B cell (primary cell): Measurements from ENCODE around the gene NRF1. TPM values are rescaled to one million over a fixed set of nuclear protein-coding genes. Genes with fewer than 3 reads are reported as not detected.
A peak's percentile ranks its signal among the peaks of the same experiment; 100 is the strongest.

Source experiments
- ATAC-seq: fragments of 200-7000 bp; cut with Tn5 transposase; one replicate; pipeline ENCODE4 v1.10.0; 2021; ENCODE audit warnings: low read depth, mild to moderate bottlenecking, moderate number of reproducible peaks, moderate library complexity
- CTCF ChIA-PET: fragments of 350-600 bp; sonication (Branson Sonifier 250); formaldehyde crosslinking; loops from one replicate; lab custom pipeline; 2021; ENCODE audit warnings: antibody characterized with exemption, inconsistent platforms; lab: Charles Lee
- POLR2A ChIA-PET: fragments of 350-600 bp; sonication (Branson Sonifier 250); formaldehyde crosslinking; loops from one replicate; lab custom pipeline; 2021; ENCODE audit warnings: antibody characterized with exemption; lab: Charles Lee
- DNase-seq: peaks from one replicate; pipeline ENCODE4 v3.0.0; 2013
- H2AFZ ChIP-seq: 2 replicates; pipeline ENCODE4 v1.6.1; 2012; ENCODE audit warnings: mild to moderate bottlenecking, low read depth, low read length; ENCODE audit not compliant: insufficient read depth, poor library complexity, severe bottlenecking
- H3K27ac ChIP-seq, 2 donors: 1 replicate in 1 of 2; 2 replicates in 1 of 2; pipeline ENCODE4 v1.5.1; 2012 to 2013; ENCODE audit warnings: low read length in 2 of 2, mild to moderate bottlenecking in 2 of 2, moderate library complexity in 1 of 2
- H3K27me3 ChIP-seq, 4 experiments: fragments of 200-600 bp in 1 of 4; sonication (generic) in 1 of 4; replicated peaks in 1 of 4; 1 replicate in 2 of 4; 2 replicates in 2 of 4; pipeline versions ENCODE4 v1.6.1 to v1.7.0; 2013 to 2016; ENCODE audit warnings: low read length in 3 of 4, mild to moderate bottlenecking in 2 of 4, mixed read lengths in 1 of 4, moderate library complexity in 1 of 4; ENCODE audit not compliant: insufficient read depth in 4 of 4, control insufficient read depth in 3 of 4; ENCODE audit errors: control extremely low read depth in 1 of 4
- H3K36me3 ChIP-seq, 2 experiments: replicated peaks in 1 of 2; 1 replicate in 1 of 2; 2 replicates in 1 of 2; pipeline versions ENCODE4 v1.6.1 to v1.7.1; 2013; ENCODE audit warnings: low read length in 1 of 2; ENCODE audit not compliant: insufficient read depth in 2 of 2, control insufficient read depth in 1 of 2; ENCODE audit errors: control extremely low read depth in 1 of 2, extremely low read depth in 1 of 2
- H3K4me1 ChIP-seq, 2 donors: fragments of 200-600 bp in 1 of 2; sonication (generic) in 1 of 2; 1 replicate in 1 of 2; 2 replicates in 1 of 2; pipeline versions ENCODE4 v1.5.1 to v1.6.1; 2013 to 2017; ENCODE audit warnings: low read length in 2 of 2; ENCODE audit not compliant: control insufficient read depth in 2 of 2, insufficient read depth in 2 of 2
- H3K4me2 ChIP-seq: replicated peaks from 2 replicates; pipeline ENCODE3; 2012; ENCODE audit warnings: mild to moderate bottlenecking, low read depth, low read length; ENCODE audit not compliant: poor library complexity, severe bottlenecking
- H3K4me3 ChIP-seq, 5 experiments: fragments of 200-600 bp in 1 of 5; sonication (generic) in 1 of 5; 1 replicate in 3 of 5; 2 replicates in 2 of 5; pipeline versions ENCODE4 v1.5.1 to v1.7.0; 2011 to 2016; ENCODE audit warnings: low read length in 4 of 5, mild to moderate bottlenecking in 4 of 5, low read depth in 2 of 5, control low read depth in 1 of 5, moderate library complexity in 1 of 5; ENCODE audit not compliant: insufficient read depth in 1 of 5; ENCODE audit errors: control extremely low read depth in 1 of 5, extremely low read depth in 1 of 5
- H3K79me2 ChIP-seq: fragments of 200-600 bp; sonication (generic); one replicate; pipeline ENCODE4 v1.6.0; 2016; ENCODE audit warnings: low read length; ENCODE audit not compliant: control insufficient read depth, insufficient read depth
- H3K9ac ChIP-seq: fragments of 200-600 bp; sonication (generic); 2 replicates; pipeline ENCODE4 v1.6.1; 2017; ENCODE audit warnings: mild to moderate bottlenecking, low read length, moderate library complexity
- H3K9me3 ChIP-seq, 3 donors: one replicate each; pipeline versions ENCODE4 v1.6.1 to v1.7.1; 2013; ENCODE audit warnings: low read length in 2 of 3; ENCODE audit not compliant: control insufficient read depth in 2 of 3, insufficient read depth in 1 of 3; ENCODE audit errors: control extremely low read depth in 1 of 3
- H4K20me1 ChIP-seq: 2 replicates; pipeline ENCODE4 v1.6.0; 2012; ENCODE audit warnings: mild to moderate bottlenecking, low read length; ENCODE audit not compliant: insufficient read depth, control insufficient read depth, poor library complexity, severe bottlenecking
- H3K27ac Mint-ChIP-seq: one replicate; pipeline ENCODE4 v1.8.0; 2021; ENCODE audit warnings: mixed read lengths
- H3K27me3 Mint-ChIP-seq: one replicate; pipeline ENCODE4 v1.8.0; 2021; ENCODE audit warnings: mixed read lengths
- H3K4me1 Mint-ChIP-seq: one replicate; pipeline ENCODE4 v1.8.0; 2021; ENCODE audit warnings: mixed read lengths
- H3K4me3 Mint-ChIP-seq: one replicate; pipeline ENCODE4 v1.8.0; 2021; ENCODE audit warnings: mixed read lengths
- H3K9me3 Mint-ChIP-seq: one replicate; pipeline ENCODE4 v1.8.0; 2022; ENCODE audit warnings: mixed read lengths; ENCODE audit not compliant: insufficient read depth
- CTCF ChIP-seq: fragments of 200-600 bp; IDR thresholded peaks from one replicate; pipeline ENCODE4 v1.8.0; 2022; ENCODE audit warnings: antibody characterized with exemption, mild to moderate bottlenecking
- EZH2 ChIP-seq: IDR thresholded peaks from 2 replicates; pipeline ENCODE4 v1.6.1; 2012; ENCODE audit warnings: borderline replicate concordance, low read depth, mild to moderate bottlenecking, moderate library complexity, low read length; ENCODE audit not compliant: insufficient read depth, poor library complexity, severe bottlenecking
- WGBS: methylation state at CpG from one replicate; pipeline ENCODE4 v1.1.5; 2013; ENCODE audit warnings: missing lambda C conversion rate; ENCODE audit not compliant: insufficient coverage; 5-methylcytosine and 5-hydroxymethylcytosine counted together
- intact Hi-C: fragments of 100-400 bp; cut with micrococcal nuclease; formaldehyde crosslinking; loops from one replicate; pipeline ENCODE4 v1.10.0; 2022
- polyA plus RNA-seq: library from polyadenylated mRNA; depleted of rRNA; stranded (reverse); fragments of >200 nt; gene quantifications from 2 replicates; pipeline ENCODE4 v1.2.3, GENCODE V29; 2012
- total RNA-seq, 2 donors: library from RNA; stranded (reverse); fragments of 120-200 nt in 1 of 2; gene quantifications; 1 replicate in 1 of 2; 2 replicates in 1 of 2; pipeline versions ENCODE4 v1.2.3 to v1.2.4, GENCODE V29; 2013 to 2022

Gene NRF1
- total and polyA plus RNA-seq, 2 donors (not counting 1 experiment from before 2014, with no cell fraction given): 19.6 to 53.0 TPM

- no peak for TF ChIP-seq EZH2
- TF ChIP-seq CTCF: no peak
- H4K20me1 ChIP-seq: peaks cover 7% of the 10 kb centered on the region
- no peaks in the 10 kb centered on the region for H3K79me2 ChIP-seq
- ATAC-seq (no peak), DNase-seq (no peak)
- Mint-ChIP-seq H3K4me1 (peaks cover 30% of the 10 kb centered on the region), H3K9me3 (no peaks in the 10 kb centered on the region), H3K27ac (no peak overlapping the region), H3K4me3 (peak overlapping the region; percentile 26), H3K27me3 (peaks cover 60% of the 10 kb centered on the region)
- H3K9me3 ChIP-seq: peaks cover 0 to 35% (median 0%) of the 10 kb centered on the region in 3 donors
- ChIA-PET POLR2A (no interaction called here), CTCF (no interaction called here)
- H2AFZ ChIP-seq: no peak overlapping the region
- intact Hi-C loops: no loop called here
- WGBS: 53% methylated on average over 9 of the region's 13 CpGs
- no peak overlapping the region for H3K4me2 ChIP-seq
- H3K27ac ChIP-seq: no peak overlapping the region
- no peaks in the 10 kb centered on the region for H3K36me3 ChIP-seq
- peaks cover 39% of the 10 kb centered on the region in 2 donors for H3K4me1 ChIP-seq
- no peak overlapping the region for H3K4me3 ChIP-seq
- no peak overlapping the region for H3K9ac ChIP-seq
- H3K27me3 ChIP-seq: peaks cover 0 to 70% (median 41%) of the 10 kb centered on the region in 4 experiments
Measured at GRCh38 chr7:129786825-129787563, 175.5 kb downstream of the NRF1 start.

- Mint-ChIP-seq H3K4me1 (peaks cover 14% of the 10 kb centered on the region), H3K4me3 (no peak overlapping the region), H3K27me3 (peaks cover 43% of the 10 kb centered on the region), H3K27ac (no peak overlapping the region), H3K9me3 (no peaks in the 10 kb centered on the region)
- Histone ChIP-seq H3K79me2 (no peaks in the 10 kb centered on the region), H3K9me3 (peaks cover 0 to 16% (median 0%) of the 10 kb centered on the region in 3 donors), H3K27me3 (peaks cover 0 to 51% (median 24%) of the 10 kb centered on the region in 4 experiments), H3K4me3 (no peak overlapping the region), H3K36me3 (no peaks in the 10 kb centered on the region), H3K4me1 (peaks cover 21% of the 10 kb centered on the region in 2 donors), H3K4me2 (no peak overlapping the region), H3K27ac (no peak overlapping the region), H2AFZ (no peak overlapping the region), H4K20me1 (no peaks in the 10 kb centered on the region), H3K9ac (no peak overlapping the region)
- ATAC-seq (no peak), DNase-seq (no peak)
- ChIA-PET POLR2A (no interaction called here), CTCF (no interaction called here)
- intact Hi-C loops: no loop called here
- 87% methylated on average over 6 of the region's 6 CpGs for WGBS
- no peak for TF ChIP-seq EZH2
- TF ChIP-seq CTCF: no peak
Measured at GRCh38 chr7:129789000-129789399, 177.5 kb downstream of the NRF1 start.
